GM12891 (cell line): Measurements from ENCODE around the gene TIAM2.
"Not testable (repeated sequence)": the region's sequence is repeated elsewhere in the genome, so short reads cannot be mapped to it uniquely, and the experiment has no call there.

Experiments
- DNase-seq: peaks from one replicate; pipeline ENCODE4 v3.0.0; 2011; ENCODE audit warnings: low spot score; ENCODE audit not compliant: insufficient read length
- FAIRE-seq: peaks from 2 replicates; lab custom pipeline; 2011; peaks lifted over from hg19 to GRCh38; lab: Jason Lieb, UNC
- PAX5 ChIP-seq: IDR thresholded peaks from 2 replicates; pipeline ENCODE4 v1.6.1; 2011; ENCODE audit warnings: low read length, moderate library complexity, mild to moderate bottlenecking; ENCODE audit not compliant: insufficient read depth, severe bottlenecking
- POLR2A ChIP-seq: IDR thresholded peaks from 2 replicates; pipeline ENCODE4 v1.6.1; 2011; ENCODE audit warnings: low read depth, low read length, control low read depth
- POLR2AphosphoS5 ChIP-seq: IDR thresholded peaks from 2 replicates; pipeline ENCODE4 v1.6.1; 2011; ENCODE audit warnings: low read depth, low read length, control low read depth
- POU2F2 ChIP-seq: IDR thresholded peaks from 2 replicates; pipeline ENCODE4 v1.6.1; 2011; ENCODE audit warnings: low read depth, mild to moderate bottlenecking, control low read depth, low read length, moderate library complexity
- SPI1 ChIP-seq: IDR thresholded peaks from 2 replicates; pipeline ENCODE4 v1.6.1; 2011; ENCODE audit warnings: low read depth, low read length, control low read depth
- TAF1 ChIP-seq: IDR thresholded peaks from 2 replicates; pipeline ENCODE4 v1.6.1; 2011; ENCODE audit warnings: low read depth, low read length, control low read depth

TIAM2 gene

DNA sequence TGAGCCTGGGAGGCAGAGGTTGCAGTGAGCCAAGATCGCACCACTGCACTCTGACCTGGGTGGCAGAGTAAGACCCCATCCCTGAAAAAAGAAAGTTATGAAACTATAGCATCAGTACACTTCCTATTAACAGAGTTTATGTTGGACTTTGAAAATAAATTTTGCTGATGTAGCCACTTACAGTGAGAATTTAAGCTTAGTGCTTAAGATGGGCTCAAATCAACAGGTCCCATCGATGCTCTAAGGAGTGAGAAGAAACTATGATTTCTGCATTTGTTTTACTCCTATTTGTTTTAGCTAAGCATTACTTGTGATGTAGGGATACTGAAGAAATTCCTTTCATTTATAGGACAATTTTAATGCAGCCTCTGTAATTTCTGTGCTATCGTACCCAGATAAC, 175.4 kb downstream of the TIAM2 start:
- TF ChIP-seq POU2F2 = no peak
- TF ChIP-seq SPI1 = no peak
- TF ChIP-seq POLR2A = no peak
- TF ChIP-seq POLR2AphosphoS5 = no peak
- no peak for TF ChIP-seq TAF1
- no peak for TF ChIP-seq PAX5

DNA sequence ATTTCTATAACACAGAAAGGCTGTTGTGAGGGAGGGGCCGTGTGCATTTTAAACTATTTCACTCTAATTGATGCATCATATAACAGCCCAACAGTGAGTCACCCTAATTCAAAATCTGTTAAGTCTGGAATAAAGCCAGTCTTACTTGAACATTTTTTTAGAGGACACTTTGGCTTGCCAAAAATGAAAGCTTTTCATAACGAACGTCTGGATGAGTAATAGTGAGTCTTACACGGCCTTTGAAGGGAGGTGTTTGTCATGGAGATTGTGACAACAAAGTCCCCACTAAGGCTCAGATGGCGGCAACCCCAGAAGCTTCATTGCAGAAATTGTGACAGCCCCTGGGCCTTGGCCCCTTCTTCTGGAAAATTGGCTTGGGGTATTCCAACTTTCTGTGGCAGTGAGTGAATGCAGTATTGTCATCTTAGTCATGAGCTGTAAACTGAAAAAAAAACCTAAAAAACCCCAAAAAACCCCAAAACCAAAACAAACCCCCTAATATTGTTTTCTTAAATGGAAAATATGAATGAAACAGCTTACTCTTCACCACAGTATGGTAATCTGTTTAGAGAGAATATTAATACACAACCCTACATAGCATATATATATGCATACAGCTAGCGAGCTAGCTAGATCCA, 176.1 kb downstream of the TIAM2 start:
- peak; percentile 34 for DNase-seq
- peak; percentile 66 for FAIRE-seq

More for the DNA sequence above, 175.4 kb downstream of the TIAM2 start:
- no peak for FAIRE-seq
- no peak for DNase-seq

GRCh38 chr6:155171747-155172449, 176.8 kb downstream of the TIAM2 start:
- peak; percentile 69 for TF ChIP-seq SPI1
- no peak for TF ChIP-seq TAF1
- TF ChIP-seq POLR2AphosphoS5 = no peak
- FAIRE-seq (no peak), DNase-seq (no peak)

More for the DNA sequence above, 176.1 kb downstream of the TIAM2 start:
- TF ChIP-seq POLR2AphosphoS5 = no peak
- TF ChIP-seq POU2F2 = peak; percentile 60; the same call in 1 of the 2 replicates

DNA sequence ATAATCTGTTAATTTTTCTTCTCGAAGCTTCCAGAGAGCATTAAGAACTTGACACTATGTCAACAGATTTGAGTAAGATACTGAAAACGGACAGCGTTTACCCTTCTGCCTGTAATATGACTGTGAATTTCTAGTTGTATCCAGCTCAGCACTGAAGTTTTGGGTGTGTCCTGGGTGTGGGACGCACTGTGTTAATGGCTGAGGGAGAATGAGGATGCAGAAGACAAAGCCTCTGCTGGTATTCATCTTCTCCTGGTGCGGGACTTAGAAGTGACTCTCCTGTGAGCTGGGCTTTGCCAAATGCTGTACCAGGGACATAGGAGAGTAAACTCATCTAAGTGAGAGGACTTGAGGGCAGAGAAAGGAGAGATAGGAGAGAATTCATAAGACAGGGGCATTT, 178.4 kb downstream of the TIAM2 start:
- FAIRE-seq = no peak
- TF ChIP-seq POLR2AphosphoS5 (no peak), POU2F2 (no peak), PAX5 (no peak), SPI1 (no peak), POLR2A (no peak), TAF1 (no peak)
- DNase-seq = no peak

DNA sequence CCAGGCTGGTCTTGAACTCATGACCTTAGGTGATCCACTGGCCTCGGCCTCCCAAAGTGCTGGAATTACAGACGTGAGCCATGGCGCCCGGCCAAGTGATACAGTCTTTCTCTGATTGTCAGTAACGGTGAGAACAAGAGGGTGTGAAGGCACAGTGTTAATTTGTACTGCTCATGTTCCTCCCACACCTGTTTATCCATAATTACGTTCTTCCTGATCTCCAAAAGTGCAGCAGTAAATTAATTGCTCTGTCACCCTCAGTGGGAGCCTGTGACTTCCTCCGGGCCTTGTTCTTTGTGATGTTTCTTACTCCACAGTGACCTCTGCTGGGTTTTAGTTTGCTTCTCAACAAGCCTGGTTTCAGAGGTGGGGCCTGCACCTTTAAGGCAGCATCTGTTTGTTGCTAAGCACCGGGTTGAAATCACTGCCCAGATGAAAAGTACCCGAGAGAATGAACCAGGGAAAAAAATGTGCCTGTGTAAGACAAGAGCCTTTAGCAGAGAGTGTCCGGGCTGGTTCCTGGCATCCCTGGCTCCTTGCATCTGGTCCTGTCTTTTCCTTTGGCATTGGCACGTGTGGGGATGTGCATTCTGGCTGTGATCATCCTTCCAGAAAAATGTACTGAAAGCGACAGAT, 179.6 kb downstream of the TIAM2 start:
- peak; percentile 49 for DNase-seq
- TF ChIP-seq POLR2AphosphoS5 = no peak
- TF ChIP-seq SPI1 = peak; percentile 63; the same call in 1 of the 2 replicates
- FAIRE-seq = peak; percentile 74

- FAIRE-seq (no peak), DNase-seq (no peak)
- TF ChIP-seq POU2F2 = no peak
- TF ChIP-seq PAX5 = no peak
- TF ChIP-seq SPI1 = no peak
- TF ChIP-seq POLR2AphosphoS5 = no peak
- TF ChIP-seq TAF1 = no peak
Measured at GRCh38 chr6:155177363-155177961, 182.3 kb downstream of the TIAM2 start.

DNA sequence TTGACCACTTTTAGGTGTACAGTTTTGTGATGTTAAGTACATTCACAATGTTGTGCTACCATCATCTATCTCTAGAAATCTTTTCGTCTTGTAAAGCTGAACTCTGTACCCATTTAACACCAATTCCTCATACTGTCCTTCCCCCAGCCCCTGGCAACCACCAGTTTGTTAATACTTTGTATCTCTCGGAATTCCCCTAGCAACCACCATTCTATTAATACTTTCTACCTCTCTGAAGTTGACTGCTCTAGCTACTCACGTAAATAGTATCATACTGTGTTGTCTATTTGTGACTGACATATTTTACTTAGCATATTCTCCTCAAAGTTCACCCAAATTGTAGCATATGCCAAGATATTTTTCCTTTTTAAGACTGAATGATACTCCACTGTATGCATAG, 186.4 kb downstream of the TIAM2 start:
- FAIRE-seq (peak; percentile 85), DNase-seq (no peak)
- TF ChIP-seq POU2F2 = no peak
- no peak for TF ChIP-seq TAF1
- peak; percentile 28; the same call in 1 of the 2 replicates for TF ChIP-seq POLR2A
- peak; percentile 41 for TF ChIP-seq SPI1
- TF ChIP-seq PAX5 = no peak
- no peak for TF ChIP-seq POLR2AphosphoS5

DNA sequence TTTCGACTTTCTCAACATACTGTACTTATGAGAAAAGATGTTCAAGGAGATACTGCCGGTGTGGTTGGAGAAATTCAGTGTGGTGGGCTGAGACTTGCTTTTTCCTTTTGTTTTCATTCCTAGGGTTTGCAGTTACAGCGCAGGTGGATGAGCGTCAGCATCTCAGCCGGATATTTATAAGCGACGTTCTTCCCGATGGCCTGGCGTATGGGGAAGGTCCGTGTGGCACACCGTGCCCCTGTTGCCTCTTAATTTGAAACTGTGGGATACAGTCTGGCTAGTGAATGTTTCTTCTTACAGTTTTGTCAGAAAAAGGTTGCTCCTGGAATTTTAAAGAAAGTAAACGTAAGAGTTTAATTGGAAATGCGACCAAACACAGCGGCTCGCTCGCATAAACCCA, 187.0 kb downstream of the TIAM2 start:
- FAIRE-seq (no peak), DNase-seq (no peak)
- TF ChIP-seq POLR2AphosphoS5 (no peak), PAX5 (no peak), POLR2A (no peak), POU2F2 (no peak), SPI1 (no peak), TAF1 (no peak)

- FAIRE-seq (no peak), DNase-seq (no peak)
- TF ChIP-seq POU2F2 (peak; percentile 40; the same call in 1 of the 2 replicates), POLR2A (peak; percentile 73; the same call in 1 of the 2 replicates), POLR2AphosphoS5 (no peak), SPI1 (peak; percentile 18; the same call in 1 of the 2 replicates), TAF1 (peak; percentile 65), PAX5 (no peak)
Measured at GRCh38 chr6:155183095-155183494, 188.0 kb downstream of the TIAM2 start.

DNA sequence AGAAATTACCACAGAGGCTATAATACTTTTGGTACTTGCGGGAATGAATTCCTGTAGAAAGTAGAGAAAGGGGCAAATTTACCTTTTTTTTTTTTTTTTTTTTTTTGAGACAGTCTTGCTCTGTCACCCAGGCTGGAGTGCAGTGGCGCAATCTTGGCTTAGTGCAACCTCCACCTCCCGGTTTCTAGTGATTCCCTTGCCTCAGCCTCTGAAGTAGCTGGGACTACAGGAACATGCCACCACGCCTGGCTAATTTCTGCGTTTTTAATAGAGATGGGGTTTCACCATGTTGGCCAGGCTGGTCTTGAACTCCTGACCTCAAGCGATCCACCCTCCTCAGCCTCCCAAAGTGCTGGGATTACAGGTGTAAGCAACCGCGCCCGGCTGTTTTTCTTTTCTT, 189.9 kb downstream of the TIAM2 start:
- not testable (repeated sequence) for FAIRE-seq, DNase-seq
